IPS DF 19.7 (cell line): Measurements from ENCODE around the gene DPP8.
"Not testable (repeated sequence)": the region's sequence is repeated elsewhere in the genome, so short reads cannot be mapped to it uniquely, and the experiment has no call there.

Source experiments
- DNase-seq: peaks from one replicate; pipeline ENCODE4 v3.0.0-alpha.2; 2013; ENCODE audit warnings: low read depth, low spot score

The DPP8 gene

DNA sequence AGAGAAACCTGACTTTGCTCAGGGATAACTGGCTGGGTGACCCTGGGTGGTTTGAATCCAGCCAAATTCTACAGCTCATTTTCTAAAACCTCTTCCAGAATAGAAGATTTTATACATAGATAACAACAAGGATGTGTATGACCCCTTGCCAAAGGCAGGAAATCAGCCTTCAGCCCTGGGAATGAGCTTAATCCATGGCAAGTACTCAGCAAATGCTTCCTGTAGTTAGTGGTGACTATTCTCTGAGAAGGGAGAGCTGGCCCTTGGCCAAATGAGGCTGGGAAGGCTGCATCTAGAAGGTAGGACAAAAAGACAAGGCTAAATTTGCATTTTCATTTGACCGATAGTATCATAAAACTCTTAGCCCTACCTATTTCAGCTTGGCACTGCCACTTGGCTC is 8.1 kb upstream of the DPP8 start:
- no peak for DNase-seq

DNA sequence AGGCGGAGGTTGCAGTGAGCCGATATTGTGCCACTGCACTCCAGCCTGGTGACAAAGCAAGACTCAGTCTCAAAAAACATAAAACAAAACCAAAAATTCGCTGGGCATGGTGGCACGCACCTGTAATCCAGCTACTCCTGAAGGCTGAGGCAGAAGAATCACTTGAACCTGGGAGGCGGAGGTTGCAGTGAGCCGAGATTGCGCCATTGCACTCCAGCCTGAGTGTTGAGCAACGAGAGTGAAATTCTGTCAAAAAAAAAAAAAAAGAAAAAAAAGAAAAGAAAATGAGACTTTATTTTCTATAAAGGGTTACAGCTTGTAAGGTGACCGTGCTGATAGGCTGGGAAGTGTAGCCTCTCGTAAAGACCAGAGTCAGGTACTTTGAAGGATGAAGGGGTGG is 6.7 kb upstream of the DPP8 start:
- no peak for DNase-seq

DNA sequence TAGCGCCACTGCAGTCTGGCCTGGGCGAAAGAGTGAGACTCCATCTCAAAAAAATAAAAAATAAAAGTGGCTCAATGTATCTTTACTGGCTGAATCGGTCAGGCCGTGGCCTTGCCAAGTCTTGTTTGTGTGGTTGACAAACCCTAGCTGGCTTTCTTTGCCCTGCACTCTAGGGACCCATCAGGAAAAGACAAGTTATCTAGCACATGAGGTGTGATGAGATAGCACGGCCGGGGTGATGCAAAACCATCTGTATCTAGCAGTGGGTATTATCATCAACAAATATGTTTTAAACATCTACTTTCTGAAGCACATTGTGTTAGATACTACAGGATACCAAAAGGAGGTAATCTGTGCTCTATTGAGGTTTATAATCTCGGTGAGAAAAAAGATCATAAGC is 3.9 kb upstream of the DPP8 start:
- no peak for DNase-seq

DNA sequence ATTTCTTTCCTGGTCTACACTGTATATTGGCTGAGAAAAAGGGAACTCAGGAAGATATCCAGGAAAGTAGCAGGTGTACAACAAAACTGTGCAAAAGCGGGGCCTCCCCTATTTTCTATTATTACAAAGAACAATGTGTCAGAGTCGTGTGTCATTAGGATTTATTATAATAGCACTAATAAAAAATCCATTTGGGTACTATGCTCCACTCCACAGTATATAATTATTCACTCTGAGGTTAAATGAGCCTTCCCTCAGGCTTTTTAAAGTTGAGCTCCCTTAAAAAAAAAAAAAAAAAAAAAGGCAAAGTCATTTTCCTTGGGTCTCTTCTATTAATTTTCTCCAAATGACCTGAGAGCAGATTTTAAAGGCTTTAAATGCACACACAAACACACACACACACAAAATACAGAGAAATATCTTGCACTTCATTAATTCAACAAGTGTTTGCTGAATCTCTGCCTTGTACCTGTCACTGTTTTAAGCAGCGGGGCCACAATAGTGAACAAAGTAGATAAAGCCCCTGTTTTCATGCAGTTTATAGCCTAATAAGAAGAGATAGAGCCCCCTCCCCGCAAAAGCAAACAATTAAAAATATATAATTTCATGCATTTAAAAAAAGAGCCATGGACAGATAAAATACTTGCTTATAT is 1.3 kb upstream of the DPP8 start:
- DNase-seq, result no peak

DNA sequence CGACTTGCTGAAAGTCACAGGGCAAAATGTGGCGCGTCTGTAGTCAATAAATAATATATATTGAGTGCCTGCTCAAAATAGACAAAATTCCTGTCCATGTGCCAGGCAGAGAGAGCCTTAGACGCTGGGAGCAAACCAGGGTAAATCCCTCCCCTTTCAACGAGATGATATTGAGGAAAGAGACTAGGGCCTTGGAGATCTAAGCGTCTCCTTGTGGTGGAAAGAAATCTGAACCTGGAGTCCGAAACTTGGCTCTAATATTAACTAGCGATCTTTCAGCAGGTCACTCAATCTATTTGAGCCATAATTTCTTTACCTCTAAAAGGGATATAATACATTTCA is 348 bp upstream of the DPP8 start:
- DNase-seq, result no peak

DNA sequence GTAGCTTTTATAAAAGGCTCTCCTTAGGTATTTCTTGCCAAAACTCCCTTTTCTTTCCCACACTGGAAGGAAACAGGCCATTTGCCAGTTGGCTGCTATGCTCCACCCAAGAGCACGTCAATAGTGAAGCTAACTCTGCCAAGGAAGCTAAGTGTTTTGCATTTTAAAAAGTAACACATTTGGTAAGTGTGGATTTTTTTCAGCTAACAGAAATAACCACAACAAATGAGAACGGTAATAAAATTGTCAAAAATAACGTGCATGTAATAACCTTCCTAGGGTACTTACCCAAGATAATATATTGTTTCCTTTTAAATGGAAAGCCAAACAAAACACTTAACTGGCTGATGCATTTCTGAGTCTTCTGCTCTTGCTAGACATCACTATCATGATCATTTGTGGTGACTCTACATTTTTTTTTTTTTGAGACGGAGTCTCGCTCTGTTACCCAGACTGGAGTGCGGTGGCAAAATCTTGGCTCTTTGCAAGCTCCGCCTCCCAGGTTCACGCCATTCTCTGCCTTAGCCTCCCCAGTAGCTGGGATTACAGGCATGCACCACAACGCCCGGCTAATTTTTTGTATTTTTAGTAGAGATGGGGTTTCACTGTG is 4.6 kb downstream of the DPP8 start:
- no peak for DNase-seq

DNA sequence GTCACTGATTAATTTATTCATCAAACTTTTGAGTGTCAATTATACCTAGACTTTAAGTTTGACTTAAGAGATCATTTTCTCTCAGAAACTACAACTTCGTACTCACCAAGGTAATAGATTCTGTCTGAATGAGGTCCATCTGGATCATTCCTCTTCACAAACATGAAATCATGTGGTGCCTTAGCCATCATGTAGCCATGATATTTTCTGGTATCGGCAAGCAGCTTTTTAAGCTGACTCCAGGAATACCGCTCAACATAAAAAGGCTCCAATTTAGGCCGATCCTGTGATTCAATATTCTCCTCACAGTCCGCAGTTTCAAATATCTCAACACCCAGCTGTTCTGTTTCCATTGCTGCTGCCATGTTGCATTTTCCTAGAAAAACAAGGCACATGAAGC is 5.3 kb downstream of the DPP8 start:
- DNase-seq, result no peak

DNA sequence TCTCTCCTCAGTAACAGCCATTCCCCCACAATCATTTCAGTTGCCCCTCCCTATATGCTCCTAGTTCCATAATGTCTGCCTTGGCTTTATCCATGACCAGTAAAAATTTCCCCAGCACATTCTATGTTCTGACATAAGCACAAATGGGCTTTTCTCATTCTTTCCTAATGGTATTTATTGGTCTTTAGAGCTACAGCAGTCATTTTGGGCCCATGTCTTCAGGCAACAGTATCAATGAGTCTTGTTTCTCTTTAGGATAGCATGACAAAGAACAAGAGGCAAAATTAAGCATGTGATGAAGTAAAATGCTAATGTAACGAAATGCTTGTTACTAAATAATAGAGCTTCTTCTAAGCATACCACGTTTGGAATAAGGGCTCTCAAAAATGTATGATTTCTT is 8.2 kb downstream of the DPP8 start:
- no peak for DNase-seq

DNA sequence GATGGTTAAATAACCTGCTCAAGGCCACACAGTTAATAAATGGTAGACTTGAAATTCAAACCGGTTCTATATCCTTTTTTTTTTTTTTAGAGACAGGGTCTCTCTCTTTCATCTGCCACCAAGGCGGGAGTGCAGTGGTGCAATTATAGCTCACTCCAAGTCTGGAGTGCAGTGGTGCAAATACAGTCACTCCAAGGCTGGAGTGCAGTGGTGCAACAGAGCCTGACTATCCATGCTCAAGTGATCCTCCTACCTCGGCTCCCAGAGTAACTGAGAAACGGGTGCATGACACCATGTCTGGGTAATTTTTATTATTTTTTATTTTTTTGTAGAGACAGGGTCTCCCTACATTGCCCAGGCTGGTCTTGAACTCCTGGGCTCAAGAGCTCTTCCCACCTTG is 23.4 kb downstream of the DPP8 start:
- DNase-seq, result no peak

DNA sequence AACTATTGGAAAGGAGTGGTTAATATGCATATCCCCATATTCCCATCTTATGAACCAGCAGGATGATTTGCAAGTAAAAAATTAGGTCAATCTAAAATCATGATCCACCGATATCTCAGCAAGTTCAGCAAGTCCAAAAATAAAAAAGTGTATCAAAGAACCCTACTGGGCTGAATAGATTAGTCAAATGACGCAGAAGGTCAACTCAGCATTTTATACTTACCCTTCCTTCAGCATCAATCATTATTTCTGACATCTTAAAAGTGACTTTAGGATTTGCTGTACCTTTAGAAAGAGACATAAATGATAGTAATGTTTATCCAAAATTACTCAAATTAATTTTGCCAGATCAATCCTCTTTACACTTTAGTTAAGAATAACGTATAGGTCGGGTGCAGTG is 32.6 kb downstream of the DPP8 start:
- DNase-seq, result no peak

DNA sequence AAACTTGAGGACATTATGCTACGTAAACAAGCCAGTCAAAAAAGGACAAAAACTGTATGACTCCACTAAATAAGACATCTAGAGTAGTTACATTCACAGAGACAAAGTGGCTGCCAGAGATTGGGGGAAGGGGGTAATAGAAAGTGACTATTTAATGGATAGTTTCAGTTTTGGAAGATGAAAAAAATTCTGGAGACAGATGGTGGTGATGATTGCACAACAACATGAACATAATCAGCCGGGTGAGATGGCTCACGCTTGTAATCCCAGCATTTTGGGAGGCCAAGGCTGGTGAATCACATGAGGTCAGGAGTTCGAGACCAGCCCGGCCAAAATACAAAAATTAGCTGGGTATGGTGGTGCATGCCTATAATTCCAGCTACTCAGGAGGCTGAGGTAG is 40.6 kb downstream of the DPP8 start:
- no peak for DNase-seq

DNA sequence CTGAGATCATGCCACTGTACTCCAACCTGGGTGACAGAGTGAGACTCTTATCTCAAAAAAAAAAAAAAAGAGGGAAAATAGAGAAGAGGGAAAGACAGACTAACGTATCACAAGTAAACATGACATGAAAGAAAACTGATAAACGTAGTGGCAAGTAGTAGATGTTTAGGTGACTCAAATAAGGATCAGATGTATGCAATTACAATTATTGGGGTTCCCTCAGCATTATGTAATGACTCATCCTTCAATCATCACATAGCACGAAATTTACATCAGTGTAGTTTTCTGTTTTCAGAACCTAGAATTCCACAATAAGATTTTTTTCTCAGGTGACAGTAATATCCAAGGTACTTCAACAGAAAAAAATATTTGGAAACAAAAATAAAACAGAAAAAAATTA is 46.6 kb downstream of the DPP8 start:
- no peak for DNase-seq

DNA sequence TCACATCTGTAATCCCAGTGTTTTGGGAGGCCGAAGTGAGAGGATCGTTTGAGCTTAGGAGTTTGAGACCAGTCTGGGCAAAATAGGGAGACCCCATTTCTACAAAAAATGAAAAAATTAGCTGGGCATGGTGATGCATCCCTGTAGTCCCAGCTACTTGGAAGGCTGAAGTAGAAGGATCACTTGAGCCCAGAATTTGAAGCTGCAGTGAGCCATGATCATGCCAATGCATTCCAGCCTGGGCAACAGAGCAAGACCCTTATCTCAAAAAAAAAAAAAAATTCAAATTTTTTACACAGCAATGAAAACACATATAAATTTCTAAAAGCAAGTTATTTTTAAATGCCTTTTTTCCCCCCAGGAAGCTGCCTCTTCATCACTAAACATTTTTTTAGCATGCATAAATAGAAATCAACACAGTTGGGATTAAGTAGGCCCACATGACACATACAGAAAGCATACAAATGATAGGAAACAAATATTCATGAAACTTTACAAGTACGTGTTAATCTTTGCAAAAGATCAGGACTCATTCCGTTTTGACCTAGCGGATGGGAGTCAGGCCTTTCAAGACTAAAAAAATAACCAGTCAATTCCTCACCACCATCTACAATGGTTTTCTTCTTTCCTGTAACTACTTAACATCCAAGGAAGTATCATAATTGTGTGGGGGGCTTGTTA is 49.1 kb downstream of the DPP8 start:
- no peak for DNase-seq

DNA sequence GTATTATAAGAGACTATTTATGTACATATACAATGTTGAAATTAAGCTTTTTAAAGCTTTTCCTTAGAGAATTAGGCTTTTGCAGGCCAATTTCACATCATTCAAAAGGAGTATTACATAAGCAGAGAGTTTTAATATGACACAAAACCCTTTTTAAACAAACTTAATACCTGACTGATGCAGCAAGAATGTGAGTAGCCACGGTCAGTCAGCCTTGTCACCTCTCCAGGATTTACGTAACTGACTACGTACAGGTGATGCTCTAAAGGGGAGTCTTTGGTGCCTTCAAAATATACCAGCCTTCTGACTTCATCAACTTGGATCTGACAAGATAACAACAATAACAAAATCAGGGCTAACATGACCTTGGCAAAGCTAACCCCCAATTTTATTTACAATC is 50.6 kb downstream of the DPP8 start:
- no peak for DNase-seq

DNA sequence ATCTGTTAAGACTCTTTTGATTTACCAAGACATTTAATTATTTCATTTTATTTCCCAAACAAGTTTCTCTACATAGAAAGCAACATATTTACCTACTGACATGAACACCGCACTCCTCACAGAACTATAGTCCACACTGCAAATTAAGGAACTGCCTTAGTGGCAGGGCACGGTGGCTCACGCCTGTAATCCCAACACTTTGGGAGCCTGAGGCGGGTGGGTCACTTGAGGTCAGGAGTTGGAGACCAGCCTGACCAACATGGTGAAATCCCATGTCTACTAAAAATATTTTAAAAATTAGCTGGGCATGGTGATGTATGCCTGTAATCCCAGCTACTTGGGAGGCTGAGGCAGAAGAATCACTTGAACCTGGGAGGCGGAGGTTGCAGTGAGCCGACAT is 54.4 kb downstream of the DPP8 start:
- not testable (repeated sequence) for DNase-seq

DNA sequence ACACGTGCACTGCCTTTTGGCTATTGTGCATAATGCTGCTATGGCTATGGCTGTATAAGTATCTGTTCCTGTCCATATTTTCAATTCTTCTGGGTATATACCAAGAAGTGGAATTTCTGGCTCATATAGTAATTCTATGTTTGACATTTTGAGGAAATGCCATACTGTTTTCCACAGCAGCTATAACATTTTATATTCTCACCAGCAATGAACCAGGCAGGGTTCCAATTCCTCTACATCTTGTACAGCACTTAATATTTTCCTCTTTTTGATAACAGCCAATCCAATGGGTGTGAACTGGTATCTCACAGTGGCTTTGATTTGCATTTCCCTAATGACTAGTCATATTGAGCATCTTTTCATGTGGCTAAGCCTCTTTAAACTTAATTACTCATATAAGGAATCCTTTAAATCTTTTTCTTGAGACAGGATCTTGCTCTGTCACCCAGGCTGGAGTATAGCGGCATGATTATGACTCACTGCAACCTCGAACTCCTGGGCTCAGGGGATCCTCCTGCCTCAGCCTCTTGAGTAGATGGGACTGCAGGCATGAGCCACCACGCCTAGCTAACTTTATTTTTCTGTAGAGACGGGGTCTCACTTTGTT is 56.6 kb downstream of the DPP8 start:
- DNase-seq, result no peak

DNA sequence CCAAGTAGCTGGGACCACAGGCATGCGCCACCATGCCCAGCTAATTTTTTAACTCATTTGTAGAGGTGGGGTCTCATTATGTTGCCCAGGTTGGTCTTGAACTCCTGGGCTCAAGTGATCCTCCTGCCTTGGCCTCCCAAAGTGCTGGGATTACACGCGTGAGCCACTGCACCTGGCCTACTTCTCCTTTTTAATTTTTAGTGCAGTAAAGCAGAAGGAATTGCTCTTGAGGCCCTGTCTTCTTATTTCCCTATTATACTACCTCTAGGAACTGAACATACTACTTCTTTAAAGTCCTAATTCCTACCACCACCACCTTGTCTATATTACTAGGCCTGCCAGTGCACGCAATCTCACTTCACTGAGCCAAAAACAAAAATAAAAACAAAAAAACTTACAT is 62.2 kb downstream of the DPP8 start:
- DNase-seq, result not testable (repeated sequence)

DNA sequence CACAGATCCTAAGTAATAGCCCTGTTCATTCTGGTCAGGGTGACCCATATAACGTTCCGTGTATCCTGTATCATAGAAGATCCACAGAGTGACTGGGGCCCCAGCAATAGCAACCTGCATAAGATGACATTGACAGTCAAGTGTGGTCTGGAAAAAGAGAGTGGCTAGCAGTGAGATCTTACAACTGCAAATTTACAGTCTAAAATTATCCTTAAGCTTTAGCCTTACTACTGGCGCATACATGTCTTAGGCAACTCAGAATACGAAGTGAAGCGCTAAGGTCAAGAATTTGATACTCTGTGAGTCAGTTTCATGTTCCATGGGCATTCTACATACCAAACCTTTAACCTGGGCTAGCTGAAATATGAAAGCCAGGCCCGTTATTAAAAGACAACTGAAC is 65.5 kb downstream of the DPP8 start:
- no peak for DNase-seq

DNA sequence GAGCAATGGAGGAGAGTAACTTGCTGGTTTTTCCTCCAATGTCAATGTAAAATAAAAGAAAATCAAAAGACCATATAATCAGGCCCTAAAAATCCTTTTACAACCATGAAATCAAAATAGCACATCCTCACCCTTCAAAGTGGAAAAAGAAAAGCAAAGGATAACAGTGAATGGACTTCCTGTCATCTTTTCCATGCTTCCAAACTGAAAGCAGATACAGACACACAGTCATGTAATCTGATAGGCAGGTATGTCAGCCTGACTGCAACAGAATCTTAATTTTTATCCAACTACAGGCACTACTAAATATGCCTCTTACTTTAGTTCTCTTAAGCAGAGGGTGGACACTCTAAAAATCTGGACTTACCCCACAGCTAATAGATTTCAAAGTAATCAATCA is 66.9 kb downstream of the DPP8 start:
- no peak for DNase-seq

DNA sequence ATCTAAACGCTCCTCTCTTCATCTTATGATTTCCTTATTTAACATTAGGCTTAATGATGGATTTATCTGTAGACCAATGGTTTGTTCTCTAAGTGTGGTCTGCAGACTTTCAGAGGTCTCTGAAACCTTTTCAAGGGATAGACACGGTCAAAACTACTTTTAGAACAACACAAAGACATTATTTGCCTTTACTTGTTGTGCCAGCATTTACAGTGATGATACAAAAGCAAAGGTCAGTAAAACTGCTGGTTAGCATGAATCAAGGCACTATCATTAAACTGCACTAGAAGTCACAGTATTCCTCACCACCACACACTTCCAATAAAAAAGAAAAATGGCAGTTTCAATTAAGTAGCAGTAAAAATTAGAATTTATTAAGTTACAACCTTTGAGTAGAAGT is 70.3 kb downstream of the DPP8 start:
- no peak for DNase-seq

DNA sequence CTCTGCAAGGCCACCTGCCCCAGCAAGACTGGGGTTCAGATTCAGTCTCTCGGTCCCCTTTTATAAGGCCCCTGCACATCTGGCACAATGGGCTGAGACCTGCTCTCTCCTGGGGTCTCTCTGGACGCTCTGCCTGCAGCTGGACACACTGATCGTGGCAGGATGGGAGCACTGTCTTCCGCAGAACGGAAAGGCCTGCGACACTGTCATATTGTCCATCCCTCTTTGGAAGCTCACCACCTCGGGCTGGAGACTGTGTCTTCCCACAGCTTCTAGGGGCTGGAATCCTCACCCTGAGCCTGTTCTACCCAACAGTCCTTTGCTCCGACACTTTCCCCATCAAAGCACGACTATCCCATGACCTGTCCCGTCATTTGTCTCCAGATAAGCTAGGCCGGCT is 83.3 kb downstream of the DPP8 start:
- no peak for DNase-seq

DNA sequence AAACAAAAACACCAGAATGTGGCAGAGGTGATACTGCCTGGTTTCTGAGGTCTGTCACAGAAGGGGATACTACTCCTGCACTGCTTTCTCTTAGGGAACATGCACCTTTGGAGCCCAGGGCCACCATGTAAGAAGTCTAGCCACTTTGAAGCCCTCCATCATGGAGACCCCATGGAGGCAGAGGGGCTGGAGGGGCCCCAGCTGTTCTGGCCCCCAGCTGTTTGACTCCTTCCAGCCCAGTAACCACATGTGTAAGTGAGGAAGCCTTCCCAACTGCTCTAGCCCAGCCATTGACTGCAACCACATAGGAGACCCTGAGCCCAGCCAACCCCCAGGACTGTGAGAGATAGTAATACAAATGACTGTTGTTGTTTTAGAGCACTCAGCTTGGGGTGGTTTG is 85.8 kb downstream of the DPP8 start:
- no peak for DNase-seq

DNA sequence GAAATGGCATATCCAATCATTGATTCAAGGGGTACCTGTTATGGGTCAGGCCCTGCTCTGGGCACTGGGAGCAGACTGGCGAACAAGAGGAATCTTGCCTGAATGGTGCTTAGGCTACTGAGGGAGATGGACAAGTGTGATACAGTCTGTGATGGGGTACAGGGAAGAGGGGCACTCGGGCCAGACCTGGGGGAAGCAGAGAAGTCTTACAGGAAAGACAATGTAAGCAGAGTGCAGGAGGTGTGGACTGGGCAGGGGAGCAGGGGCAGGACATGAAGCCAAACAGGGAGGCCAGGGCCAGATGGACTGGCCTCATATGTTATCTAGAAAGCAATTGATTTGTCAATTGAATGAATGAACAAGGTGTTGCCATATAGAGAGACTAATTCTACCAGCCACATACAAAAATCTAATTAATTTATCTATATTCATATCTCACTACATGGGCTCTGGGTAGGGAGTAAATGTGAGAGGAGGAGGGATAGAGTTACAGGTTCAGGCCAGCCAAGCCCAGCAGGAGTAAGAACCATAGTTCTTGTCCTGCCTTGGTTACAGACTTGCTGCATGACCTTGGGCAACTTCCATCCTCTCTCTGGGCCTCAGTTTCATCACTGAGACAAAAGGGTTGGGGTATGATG is 91.2 kb downstream of the DPP8 start:
- DNase-seq, result no peak
